Measurements from ENCODE around the gene MDFIC. TPM values are rescaled to one million over a fixed set of nuclear protein-coding genes. Genes with fewer than 3 reads are reported as not detected.

Gene MDFIC
- total RNA-seq, 1 donor from 2014 or later = 172 TPM

DNA sequence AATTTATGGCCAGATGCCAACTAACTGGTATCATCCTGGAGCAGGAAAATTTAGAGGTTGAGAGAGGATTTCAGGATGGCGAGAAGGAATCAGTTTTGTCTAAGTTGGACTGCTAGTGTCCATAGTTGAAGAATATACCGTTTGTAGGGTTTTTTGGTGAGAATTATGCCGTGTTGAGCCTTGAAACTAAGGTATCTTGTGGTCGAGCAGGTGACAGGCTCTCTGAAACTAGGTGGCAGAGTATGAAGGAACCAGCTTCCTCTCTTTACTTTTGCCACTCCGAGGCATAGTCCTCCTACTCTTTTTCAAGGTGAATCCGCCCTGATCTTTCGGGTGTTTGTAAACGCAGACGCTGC is 9.7 kb downstream of the MDFIC start:
- Mint-ChIP-seq H3K4me1 (peaks cover 43% of the 10 kb centered on the region), H3K36me3 (ENCODE audit: low read depth) (peaks cover 40% of the 10 kb centered on the region), H3K9me3 (no peaks in the 10 kb centered on the region), H3K27me3 (no peaks in the 10 kb centered on the region), H3K4me3 (no peak overlapping the region), H3K27ac (no peak overlapping the region)
- peak; percentile 79 for DNase-seq
- intact Hi-C loops (cut with micrococcal nuclease) = loop anchor here (1.0 to 5.0 kb wide), 8 partner anchors 8 to 129 kb away; no protein-coding TSS in a partner anchor

DNA sequence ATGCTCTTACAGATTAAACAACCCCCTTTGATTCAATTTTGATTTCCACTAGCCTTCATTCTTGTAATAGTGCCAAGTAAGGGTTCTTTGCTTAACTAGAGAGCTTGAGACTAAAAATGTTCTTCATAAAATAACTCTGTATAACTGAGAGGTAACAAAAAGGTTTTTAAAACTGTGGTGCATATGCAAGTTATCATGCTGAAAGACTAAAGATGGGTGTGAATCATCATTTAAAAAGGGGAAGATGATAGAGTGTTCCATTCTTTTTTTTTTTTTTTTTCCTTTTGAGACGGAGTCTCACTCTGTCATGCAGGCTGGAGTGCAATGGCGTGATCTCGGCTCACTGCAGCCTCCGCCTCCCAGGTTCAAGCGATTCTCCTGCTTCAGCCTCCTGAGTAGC is 11.1 kb downstream of the MDFIC start:
- intact Hi-C loops (cut with micrococcal nuclease) = loop anchor here (5.0 kb wide), 2 partner anchors 44 to 66 kb away; no protein-coding TSS in a partner anchor
- Mint-ChIP-seq H3K9me3 (no peaks in the 10 kb centered on the region), H3K36me3 (ENCODE audit: low read depth) (peaks cover 41% of the 10 kb centered on the region), H3K4me1 (peaks cover 44% of the 10 kb centered on the region), H3K27me3 (no peaks in the 10 kb centered on the region), H3K4me3 (peak overlapping the region; percentile 25), H3K27ac (no peak overlapping the region)
- no peak for DNase-seq

DNA sequence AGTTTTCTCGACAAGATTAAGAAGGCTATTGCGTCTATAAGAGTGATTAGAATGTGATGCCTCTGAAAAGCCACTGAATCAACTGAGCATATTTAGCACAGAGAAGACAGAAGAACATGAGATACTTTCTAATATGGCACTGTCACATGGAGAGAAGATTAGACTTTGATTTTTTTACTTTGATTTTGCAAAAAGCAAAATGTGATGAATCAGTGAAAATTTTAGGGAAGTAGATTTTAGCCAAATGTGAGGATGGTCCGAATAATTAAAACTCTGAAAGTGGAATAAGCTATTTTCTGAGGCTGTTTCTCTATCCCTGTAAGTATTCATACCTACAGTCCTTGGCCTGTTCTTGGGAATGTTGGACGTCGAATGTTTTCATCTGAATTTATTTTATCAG is 11.8 kb downstream of the MDFIC start:
- Mint-ChIP-seq H3K9me3 (peaks cover 2% of the 10 kb centered on the region), H3K36me3 (ENCODE audit: low read depth) (peaks cover 46% of the 10 kb centered on the region), H3K4me1 (peaks cover 46% of the 10 kb centered on the region), H3K27me3 (no peaks in the 10 kb centered on the region), H3K4me3 (peak overlapping the region; percentile 25), H3K27ac (no peak overlapping the region)
- intact Hi-C loops (cut with micrococcal nuclease) = loop anchor here (2.0 to 5.0 kb wide), 3 partner anchors 17 to 66 kb away; no protein-coding TSS in a partner anchor
- DNase-seq = no peak

GRCh38 chr7:114934086-114934485 is 12.2 kb downstream of the MDFIC start:
- no peak for DNase-seq
- Mint-ChIP-seq H3K27me3 (no peaks in the 10 kb centered on the region), H3K27ac (no peak overlapping the region), H3K4me3 (no peak overlapping the region), H3K4me1 (peaks cover 46% of the 10 kb centered on the region), H3K36me3 (ENCODE audit: low read depth) (peaks cover 46% of the 10 kb centered on the region), H3K9me3 (peaks cover 4% of the 10 kb centered on the region)
- intact Hi-C loops (cut with micrococcal nuclease) = loop anchor here (2.0 to 5.0 kb wide), 3 partner anchors 17 to 67 kb away; no protein-coding TSS in a partner anchor

- intact Hi-C loops (cut with micrococcal nuclease) = loop anchor here (2.0 to 5.0 kb wide), 3 partner anchors 16 to 67 kb away; no protein-coding TSS in a partner anchor
- Mint-ChIP-seq H3K4me1 (peaks cover 49% of the 10 kb centered on the region), H3K27me3 (no peaks in the 10 kb centered on the region), H3K4me3 (peak overlapping the region; percentile 3), H3K9me3 (peaks cover 4% of the 10 kb centered on the region), H3K36me3 (ENCODE audit: low read depth) (peaks cover 49% of the 10 kb centered on the region), H3K27ac (peak overlapping the region; percentile 32)
- no peak for DNase-seq
Measured at GRCh38 chr7:114934713-114935112, 12.8 kb downstream of the MDFIC start.

DNA sequence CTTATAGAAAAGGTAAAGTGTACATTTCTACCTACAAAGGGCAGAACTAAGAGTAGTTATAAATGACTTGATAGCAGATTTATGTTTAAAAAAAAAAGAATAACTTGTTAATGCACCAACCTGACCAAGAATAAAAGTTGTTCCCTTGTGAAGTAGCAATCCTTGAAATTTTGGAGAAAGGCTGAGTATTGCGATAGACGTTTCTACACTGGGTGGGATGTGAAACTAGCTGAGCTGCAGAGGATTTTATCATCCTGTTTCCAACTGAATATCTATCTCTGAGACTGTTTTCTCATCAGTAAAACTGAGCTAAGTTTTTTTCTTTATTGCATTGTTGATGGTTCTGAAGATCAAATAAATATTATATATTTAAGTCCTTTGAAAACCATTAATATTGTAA is 14.6 kb downstream of the MDFIC start:
- Mint-ChIP-seq H3K36me3 (ENCODE audit: low read depth) (peaks cover 57% of the 10 kb centered on the region), H3K27ac (no peak overlapping the region), H3K4me1 (peaks cover 56% of the 10 kb centered on the region), H3K9me3 (peaks cover 8% of the 10 kb centered on the region), H3K27me3 (no peaks in the 10 kb centered on the region), H3K4me3 (peak overlapping the region; percentile 15)
- no peak for DNase-seq
- intact Hi-C loops (cut with micrococcal nuclease) = no loop called here

DNA sequence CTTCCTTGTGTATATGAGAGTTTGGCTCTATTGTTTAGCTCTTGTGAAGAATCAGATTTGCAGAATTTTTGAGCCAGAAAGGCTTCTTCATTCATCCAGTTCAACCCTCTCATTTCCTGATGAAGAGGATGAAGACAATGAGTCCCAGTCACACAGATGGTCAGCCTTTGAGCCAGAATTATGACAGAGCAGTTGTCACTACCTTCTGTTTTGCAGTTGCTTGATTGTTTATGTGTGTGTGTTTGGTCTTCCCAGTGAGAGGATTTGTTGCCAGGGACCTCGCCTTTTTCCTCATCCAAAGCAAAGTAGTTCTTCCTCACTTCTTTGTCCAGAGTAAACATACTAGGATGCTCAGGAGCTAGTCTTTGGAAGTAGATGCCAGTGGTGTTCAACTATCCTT is 15.6 kb downstream of the MDFIC start:
- no peaks in the 10 kb centered on the region for H3K27me3 Mint-ChIP-seq
- H3K36me3 Mint-ChIP-seq (ENCODE audit: low read depth) = peaks cover 62% of the 10 kb centered on the region
- H3K27ac Mint-ChIP-seq = no peak overlapping the region
- H3K9me3 Mint-ChIP-seq = peaks cover 8% of the 10 kb centered on the region
- H3K4me1 Mint-ChIP-seq = peaks cover 53% of the 10 kb centered on the region
- no peak overlapping the region for H3K4me3 Mint-ChIP-seq
- intact Hi-C loops (cut with micrococcal nuclease) = no loop called here
- DNase-seq = no peak

DNA sequence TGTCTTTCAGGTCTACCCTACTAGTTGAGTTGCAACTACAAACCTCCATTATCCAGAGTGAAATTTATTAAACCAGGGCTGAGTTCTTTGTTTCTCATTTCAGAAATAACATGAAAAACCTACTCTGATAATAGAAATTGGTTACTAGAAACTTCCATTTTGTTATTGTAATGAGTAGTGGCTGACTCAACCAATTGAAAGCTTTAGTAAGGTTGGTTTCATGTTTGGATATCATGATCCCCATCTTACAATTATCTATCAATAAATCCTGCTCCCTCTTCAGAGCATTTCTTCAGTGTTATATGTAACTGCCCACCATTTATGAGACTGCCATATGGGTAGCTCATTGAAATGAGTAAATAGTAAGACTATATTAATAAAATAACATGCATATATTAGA is 16.9 kb downstream of the MDFIC start:
- Mint-ChIP-seq H3K36me3 (ENCODE audit: low read depth) (peaks cover 64% of the 10 kb centered on the region), H3K27ac (no peak overlapping the region)

DNA sequence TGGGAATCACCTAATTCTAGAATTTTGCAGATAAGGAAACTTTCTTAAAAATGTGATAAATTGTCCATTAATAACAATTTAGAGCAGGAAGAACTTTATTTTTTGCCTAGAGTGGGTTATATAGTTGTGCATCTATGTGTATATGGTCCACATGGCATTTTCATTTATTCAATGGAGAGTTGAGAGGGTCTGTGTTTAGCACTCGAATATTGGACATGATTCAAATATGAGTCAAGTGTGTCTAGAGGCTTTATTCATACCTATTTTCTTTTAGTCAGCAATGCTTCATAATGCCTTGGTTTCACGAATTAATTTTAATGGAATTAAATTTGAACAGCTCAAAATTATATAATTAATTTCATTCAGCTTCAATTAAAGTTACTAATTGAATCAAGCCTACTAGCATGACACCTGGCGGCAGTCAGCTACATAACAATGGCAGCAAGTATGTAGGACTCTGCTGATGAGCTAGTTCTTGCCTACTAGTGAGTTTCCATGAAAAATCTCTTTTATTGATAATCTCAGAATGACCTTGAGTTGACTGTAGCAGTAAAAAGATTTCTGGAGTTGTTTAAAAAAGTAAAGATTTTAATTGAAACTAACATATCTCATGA is 17.7 kb downstream of the MDFIC start:
- H3K4me3 Mint-ChIP-seq = no peak overlapping the region
- intact Hi-C loops (cut with micrococcal nuclease) = no loop called here
- H3K36me3 Mint-ChIP-seq (ENCODE audit: low read depth) = peaks cover 65% of the 10 kb centered on the region
- H3K9me3 Mint-ChIP-seq = peaks cover 8% of the 10 kb centered on the region
- H3K27me3 Mint-ChIP-seq = no peaks in the 10 kb centered on the region
- no peak for DNase-seq
- no peak overlapping the region for H3K27ac Mint-ChIP-seq
- H3K4me1 Mint-ChIP-seq = peaks cover 43% of the 10 kb centered on the region

More for the DNA sequence above, 16.9 kb downstream of the MDFIC start:
- Mint-ChIP-seq H3K4me3 (no peak overlapping the region), H3K4me1 (peaks cover 50% of the 10 kb centered on the region), H3K9me3 (peaks cover 8% of the 10 kb centered on the region), H3K27me3 (no peaks in the 10 kb centered on the region)
- intact Hi-C loops (cut with micrococcal nuclease) = no loop called here
- no peak for DNase-seq

GRCh38 chr7:114940220-114940619 is 18.3 kb downstream of the MDFIC start:
- peaks cover 69% of the 10 kb centered on the region for H3K36me3 Mint-ChIP-seq (ENCODE audit: low read depth)
- intact Hi-C loops (cut with micrococcal nuclease) = no loop called here
- H3K27ac Mint-ChIP-seq = peak overlapping the region; percentile 57
- no peaks in the 10 kb centered on the region for H3K27me3 Mint-ChIP-seq
- peaks cover 8% of the 10 kb centered on the region for H3K9me3 Mint-ChIP-seq
- H3K4me1 Mint-ChIP-seq = peaks cover 41% of the 10 kb centered on the region
- peak overlapping the region; percentile 39 for H3K4me3 Mint-ChIP-seq
- DNase-seq = no peak

DNA sequence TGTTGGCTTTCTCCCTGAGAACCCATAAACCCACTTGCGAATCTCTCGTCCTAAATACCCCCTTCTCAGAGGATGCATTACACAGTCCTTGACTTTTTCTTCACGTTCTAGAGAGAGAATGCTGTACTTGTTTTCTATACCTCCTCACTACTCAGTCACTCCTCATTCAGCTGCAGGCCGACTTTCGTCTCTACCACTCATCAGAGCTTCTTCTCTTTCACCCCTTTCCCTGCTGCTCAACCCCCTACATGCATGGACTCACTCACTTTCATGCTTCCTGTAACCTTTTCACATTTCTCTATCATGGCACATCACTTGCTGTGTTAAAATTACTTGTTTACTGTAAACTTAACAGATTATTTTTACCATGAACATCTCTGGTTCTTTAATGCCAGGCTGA is 19.8 kb downstream of the MDFIC start:
- Mint-ChIP-seq H3K27me3 (no peaks in the 10 kb centered on the region), H3K27ac (peak overlapping the region; percentile 45), H3K4me1 (peaks cover 40% of the 10 kb centered on the region), H3K4me3 (no peak overlapping the region), H3K9me3 (peaks cover 8% of the 10 kb centered on the region), H3K36me3 (ENCODE audit: low read depth) (peaks cover 68% of the 10 kb centered on the region)
- intact Hi-C loops (cut with micrococcal nuclease) = no loop called here
- no peak for DNase-seq

DNA sequence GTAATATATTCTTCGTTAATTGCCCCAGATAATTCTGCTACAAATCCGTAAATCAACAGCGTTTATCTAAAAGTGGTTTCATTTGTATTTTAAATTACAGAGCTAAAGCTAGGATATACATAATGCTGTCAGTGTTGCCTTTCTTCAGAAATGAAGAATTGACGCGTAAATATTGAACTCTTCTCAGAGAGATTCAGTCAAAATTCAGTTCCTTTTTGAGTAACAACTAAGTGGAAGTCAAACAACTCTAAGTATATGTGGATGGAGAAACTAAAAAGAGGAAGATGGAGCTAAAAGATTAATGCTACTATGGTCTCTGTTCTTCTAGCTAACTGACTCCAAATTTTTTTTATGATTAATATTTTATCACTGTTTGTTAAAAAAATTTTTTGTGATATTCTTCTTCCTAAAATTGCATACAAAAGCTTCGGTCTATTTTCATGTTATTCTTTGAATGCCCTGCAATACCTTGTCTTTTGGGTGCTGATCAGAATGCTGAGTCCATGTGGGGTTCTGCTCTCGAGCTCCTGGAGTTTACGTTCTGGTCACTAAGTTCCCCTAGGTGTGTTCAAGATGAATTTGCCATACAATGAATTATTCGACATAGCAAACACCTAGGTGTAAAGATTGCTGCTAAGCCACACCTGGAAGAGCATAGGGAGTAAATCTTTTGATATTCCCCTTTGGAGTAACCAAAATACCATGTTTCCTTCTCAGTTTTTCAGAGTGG is 20.7 kb downstream of the MDFIC start:
- DNase-seq = no peak
- Mint-ChIP-seq H3K4me1 (peaks cover 39% of the 10 kb centered on the region), H3K4me3 (no peak overlapping the region), H3K36me3 (ENCODE audit: low read depth) (peaks cover 73% of the 10 kb centered on the region), H3K27me3 (no peaks in the 10 kb centered on the region), H3K9me3 (peaks cover 13% of the 10 kb centered on the region), H3K27ac (no peak overlapping the region)
- intact Hi-C loops (cut with micrococcal nuclease) = no loop called here

- Mint-ChIP-seq H3K9me3 (peaks cover 11% of the 10 kb centered on the region), H3K27me3 (no peaks in the 10 kb centered on the region), H3K36me3 (ENCODE audit: low read depth) (peaks cover 77% of the 10 kb centered on the region), H3K27ac (peak overlapping the region; percentile 7), H3K4me3 (no peak overlapping the region), H3K4me1 (peaks cover 47% of the 10 kb centered on the region)
- no peak for DNase-seq
- intact Hi-C loops (cut with micrococcal nuclease) = no loop called here
Measured at GRCh38 chr7:114943530-114943929, 21.6 kb downstream of the MDFIC start.

- intact Hi-C loops (cut with micrococcal nuclease) = no loop called here
- no peak for DNase-seq
- H3K4me1 Mint-ChIP-seq = peaks cover 50% of the 10 kb centered on the region
- peak overlapping the region; percentile 27 for H3K27ac Mint-ChIP-seq
- peaks cover 79% of the 10 kb centered on the region for H3K36me3 Mint-ChIP-seq (ENCODE audit: low read depth)
- no peaks in the 10 kb centered on the region for H3K27me3 Mint-ChIP-seq
- peaks cover 8% of the 10 kb centered on the region for H3K9me3 Mint-ChIP-seq
- H3K4me3 Mint-ChIP-seq = no peak overlapping the region
Measured at GRCh38 chr7:114943953-114944744, 22.3 kb downstream of the MDFIC start.
